NCI-H460 (cell line): ENCODE measurements around the gene SPATA31E1. TPM values are rescaled to one million over a fixed set of nuclear protein-coding genes. Genes with fewer than 3 reads are reported as not detected.
"Not testable (repeated sequence)": the region's sequence is repeated elsewhere in the genome, so short reads cannot be mapped to it uniquely, and the experiment has no call there.

ENCODE experiments used
- DNase-seq: peaks from one replicate; pipeline ENCODE4 v3.0.0-alpha.2; 2016; ENCODE audit warnings: low read depth; ENCODE audit errors: extremely low read depth
- total RNA-seq: library from RNA; depleted of rRNA; stranded (reverse); fragments of >200 nt; shearing (Covaris generic); gene quantifications from 2 replicates; pipeline ENCODE4 v1.2.3, GENCODE V29; 2014

SPATA31E1 gene
- total RNA-seq, 1 experiment from 2014 or later, result not detected

DNA sequence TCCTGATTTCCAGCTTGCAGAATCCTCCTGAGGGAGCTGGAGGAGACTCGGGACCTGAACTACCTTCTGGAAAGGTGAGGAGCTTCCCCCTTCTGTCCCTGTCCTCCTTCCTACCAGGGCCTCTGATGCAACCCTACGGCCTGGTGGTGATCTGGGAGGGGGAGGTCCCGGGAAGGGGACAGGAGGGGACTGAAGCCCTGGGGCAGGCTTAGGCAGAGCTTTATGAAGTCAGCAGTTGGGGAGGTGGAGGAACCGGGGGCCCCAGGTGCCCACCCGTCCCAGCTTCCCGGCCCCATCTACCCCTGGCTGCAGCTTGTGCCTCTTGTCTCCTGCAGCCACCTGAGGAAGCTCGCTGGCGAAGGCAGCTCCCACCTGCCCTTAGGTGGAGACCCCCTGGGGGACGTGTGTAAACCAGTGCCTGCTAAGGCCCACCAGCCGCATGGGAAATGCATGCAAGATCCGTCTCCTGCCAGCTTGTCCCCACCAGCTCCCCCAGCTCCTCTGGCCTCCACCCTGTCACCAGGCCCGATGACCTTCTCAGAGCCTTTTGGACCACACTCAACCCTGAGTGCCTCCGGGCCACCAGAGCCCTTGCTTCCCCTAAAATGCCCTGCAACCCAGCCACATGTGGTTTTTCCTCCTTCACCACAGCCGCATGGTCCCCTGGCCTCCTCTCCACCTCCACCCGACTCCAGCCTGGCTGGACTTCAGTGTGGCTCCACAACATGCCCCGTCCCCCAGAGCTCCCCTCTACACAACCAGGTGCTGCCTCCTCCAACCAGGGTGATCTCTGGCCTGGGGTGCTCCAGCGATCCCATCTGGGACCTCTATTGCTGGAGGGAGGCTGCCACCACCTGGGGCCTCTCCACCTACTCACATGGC is 2.1 kb downstream of the SPATA31E1 start:
- no peak for DNase-seq

DNA sequence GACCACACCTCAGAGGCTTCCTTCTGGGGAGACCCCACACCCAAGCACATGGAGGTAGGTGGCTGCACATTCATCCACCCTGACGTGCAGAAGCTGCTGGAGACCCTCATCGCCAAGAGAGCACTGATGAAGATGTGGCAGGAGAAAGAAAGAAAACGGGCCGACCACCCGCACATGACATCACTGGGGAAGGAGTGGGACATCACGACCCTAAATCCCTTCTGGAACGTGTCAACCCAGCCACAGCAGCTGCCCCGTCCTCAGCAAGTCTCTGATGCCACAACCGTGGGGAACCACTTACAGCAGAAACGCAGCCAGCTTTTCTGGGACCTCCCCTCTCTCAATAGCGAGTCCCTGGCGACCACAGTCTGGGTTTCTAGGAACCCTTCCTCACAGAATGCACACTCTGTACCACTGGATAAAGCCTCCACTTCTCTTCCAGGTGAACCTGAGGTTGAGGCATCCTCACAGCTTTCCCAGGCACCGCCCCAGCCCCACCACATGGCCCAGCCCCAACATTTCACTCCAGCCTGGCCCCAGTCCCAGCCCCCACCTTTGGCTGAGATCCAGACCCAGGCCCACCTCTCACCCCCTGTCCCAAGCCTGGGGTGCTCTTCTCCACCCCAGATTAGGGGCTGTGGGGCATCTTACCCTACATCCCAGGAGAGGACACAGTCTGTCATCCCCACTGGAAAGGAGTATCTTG is 3.0 kb downstream of the SPATA31E1 start:
- DNase-seq, result no peak

DNA sequence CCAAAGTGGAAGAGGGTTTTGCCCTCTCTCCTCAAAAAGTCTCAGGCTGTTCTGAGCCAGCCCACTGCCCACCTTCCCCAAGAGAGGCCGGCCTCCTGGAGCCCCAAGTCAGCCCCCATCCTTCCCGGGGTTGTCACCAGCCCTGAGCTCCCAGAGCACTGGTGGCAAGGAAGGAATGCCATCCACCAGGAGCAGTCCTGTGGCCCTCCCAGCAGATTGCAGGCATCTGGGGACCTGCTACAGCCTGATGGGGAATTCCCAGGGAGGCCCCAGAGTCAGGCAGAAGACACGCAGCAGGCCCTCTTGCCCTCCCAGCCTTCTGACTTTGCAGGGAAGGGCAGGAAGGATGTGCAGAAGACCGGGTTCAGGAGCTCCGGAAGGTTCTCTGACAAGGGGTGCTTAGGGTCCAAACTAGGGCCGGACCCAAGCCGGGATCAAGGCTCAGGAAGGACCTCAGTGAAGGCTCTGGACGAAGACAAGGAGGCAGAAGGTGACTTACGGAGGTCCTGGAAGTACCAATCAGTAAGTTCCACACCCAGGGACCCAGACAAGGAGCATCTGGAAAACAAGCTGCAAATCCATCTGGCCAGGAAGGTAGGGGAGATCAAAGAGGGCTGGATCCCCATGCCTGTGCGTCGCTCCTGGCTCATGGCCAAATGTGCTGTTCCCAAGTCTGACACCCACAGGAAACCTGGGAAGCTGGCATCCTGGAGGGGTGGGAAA is 3.7 kb downstream of the SPATA31E1 start:
- no peak for DNase-seq

DNA sequence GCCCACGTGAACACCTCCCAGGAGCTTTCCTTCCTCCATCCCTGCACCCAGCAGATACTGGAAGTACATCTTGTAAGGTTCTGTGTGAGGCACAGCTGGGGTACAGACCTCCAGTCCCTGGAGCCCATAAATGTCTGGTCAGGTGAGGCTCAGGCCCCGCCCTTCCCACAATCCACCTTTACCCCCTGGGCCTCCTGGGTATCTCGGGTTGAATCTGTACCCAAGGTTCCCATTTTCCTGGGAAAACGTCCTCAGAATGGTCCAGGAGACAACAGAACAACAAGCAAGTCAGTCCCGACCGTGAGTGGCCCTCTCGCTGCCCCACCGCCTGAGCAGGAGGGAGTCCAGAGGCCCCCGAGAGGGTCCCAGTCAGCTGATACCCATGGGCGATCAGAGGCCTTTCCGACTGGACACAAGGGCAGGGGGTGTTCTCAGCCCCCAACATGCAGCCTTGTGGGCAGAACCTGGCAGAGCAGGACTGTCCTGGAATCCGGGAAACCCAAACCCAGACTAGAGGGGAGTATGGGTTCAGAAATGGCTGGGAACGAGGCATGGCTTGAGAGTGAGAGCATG is 4.3 kb downstream of the SPATA31E1 start:
- no peak for DNase-seq

DNA sequence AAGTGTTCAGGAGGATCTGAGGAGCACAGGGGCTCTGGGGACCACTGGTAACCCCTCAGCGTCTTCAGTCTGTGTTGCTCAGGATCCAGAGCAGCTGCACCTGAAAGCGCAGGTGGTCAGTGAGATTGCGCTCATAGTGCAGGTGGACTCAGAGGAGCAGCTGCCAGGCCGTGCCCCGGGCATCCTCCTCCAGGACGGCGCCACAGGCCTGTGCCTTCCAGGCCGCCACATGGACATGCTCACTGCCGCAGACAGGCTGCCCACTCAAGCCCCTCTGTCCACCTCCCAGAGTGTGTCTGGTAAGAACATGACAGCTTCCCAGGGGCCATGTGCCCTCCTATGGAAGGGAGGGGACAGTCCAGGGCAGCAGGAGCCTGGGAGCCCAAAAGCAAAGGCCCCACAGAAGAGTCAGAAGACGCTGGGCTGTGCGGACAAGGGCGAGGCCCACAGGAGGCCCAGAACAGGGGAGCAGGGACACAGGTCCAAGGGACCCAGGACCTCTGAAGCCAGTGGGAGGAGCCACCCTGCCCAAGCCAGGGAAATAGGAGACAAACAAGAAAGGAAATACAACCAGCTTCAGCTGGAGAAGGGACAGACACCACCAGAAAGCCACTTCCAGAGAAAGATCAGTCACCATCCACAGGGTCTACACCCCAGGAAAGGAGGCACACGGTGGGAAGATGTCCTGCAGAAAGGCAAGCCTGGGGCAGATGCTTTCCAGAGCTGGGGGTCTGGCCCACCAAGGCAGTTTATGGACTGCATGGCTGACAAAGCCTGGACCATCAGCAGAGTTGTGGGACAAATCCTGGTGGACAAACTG is 5.2 kb downstream of the SPATA31E1 start:
- DNase-seq, result no peak

DNA sequence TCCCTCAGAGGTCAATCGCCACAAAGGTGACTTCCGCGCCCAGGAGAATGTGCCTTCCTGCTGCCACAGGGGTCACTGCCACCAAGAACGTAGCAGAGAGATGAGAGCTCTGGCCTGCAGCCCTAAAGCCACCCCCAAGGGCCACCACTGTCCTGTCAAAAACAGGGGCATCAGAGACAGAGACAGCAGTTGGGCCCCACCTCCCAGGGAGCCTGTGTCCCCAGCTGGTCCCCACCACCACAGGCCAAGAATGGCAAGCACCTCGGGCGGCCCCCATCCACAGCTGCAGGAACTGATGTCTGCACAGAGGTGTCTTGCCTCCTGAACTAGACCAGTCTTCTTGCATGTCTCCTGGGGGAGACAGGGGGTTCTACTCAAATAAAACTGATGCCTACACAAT is 5.8 kb downstream of the SPATA31E1 start:
- DNase-seq, result no peak

DNA sequence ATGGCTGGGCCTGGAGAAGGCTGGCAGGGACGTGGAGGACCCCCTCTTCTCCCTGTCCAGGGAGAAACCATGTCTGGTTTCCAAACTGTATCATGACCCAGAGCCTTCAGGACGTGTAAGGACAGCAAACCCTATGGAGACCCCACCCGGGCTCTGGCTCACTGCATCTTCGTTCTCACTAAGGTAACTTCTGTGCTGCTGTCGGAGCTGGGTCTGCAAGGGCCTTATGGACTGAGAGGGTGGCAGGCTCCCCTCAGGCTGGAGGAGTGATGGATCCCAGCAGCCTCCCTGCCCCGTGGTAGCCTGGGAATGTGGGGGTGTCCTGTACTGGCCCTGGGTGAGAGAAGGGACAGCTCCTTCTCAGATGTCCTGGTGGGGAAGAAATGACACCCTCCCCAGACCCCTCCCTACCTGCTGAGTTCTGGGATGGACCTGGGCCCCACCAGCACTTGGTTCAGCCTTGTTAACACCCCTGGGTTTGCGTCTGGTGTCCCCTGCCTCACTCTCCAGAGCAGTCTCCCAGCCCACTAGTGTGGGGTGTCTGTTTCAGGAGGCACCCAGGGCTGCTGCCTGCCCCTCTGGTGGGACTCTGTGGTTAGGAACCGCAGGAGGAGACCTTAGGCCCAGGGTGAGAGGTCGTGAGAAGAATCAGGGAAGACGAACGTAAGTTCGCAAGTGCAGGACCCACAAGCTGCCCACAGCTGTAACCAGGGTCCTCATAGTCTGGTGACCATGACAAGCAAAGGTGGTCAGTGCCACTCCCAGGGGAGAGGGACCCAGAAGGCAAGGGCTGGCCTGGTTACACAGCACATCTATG is 6.6 kb downstream of the SPATA31E1 start:
- DNase-seq, result no peak

DNA sequence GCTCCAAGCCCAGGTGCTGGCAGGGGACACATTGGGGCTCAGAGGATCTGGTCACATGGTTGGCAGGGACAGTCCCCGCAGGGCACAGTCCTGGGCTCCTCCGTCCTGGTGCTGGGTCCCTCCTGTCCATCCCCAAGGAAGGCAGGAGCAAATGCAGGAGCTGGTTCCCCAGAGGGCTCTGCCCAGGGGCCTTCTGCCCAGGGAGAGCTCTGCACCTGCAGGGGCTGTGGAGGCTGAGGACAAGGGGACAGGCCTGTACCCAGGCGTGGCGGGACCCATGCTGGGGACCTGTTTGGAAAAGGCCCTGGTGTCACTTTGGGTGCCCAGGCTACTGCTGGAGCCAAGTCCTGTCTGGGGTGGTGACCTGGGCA is 7.2 kb downstream of the SPATA31E1 start:
- DNase-seq, result no peak

DNA sequence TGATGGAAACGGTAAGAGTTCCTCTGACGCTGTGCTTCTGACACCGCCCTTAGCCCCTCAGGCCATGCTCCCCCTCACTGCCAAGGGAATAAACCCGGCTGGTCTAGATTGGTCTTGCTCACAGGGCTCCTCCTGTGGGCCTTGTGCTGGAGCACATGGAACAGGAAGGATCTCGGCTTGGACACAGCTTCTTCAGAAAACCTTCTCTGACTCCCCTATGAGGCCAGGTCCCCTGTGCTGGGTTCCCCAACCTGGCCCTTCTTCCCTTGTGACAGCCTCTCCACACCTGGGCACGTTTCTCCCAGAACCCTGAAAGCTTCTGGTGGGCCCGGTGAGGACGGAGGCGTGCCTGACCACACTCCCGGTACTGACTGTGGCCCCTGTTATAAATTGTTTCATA is 8.2 kb downstream of the SPATA31E1 start:
- no peak for DNase-seq

DNA sequence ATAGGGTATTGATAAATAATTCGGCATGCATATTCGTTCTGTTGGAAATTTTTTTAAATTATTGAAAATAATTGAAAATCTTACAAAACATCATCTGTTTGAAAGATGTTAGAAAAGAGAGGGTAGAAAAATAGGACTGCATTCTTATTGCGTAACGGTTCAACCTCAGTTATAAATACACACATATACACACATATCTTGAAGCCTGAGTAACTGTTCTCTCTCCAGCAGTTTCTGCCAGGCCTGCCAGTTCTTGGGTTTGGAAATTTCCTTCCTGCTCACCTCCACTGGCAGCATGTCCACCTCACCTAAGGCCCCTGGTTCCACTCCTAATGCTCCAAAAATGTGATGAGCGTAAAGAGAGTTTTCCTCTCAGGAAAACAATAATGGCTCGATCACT is 9.1 kb downstream of the SPATA31E1 start:
- no peak for DNase-seq

DNA sequence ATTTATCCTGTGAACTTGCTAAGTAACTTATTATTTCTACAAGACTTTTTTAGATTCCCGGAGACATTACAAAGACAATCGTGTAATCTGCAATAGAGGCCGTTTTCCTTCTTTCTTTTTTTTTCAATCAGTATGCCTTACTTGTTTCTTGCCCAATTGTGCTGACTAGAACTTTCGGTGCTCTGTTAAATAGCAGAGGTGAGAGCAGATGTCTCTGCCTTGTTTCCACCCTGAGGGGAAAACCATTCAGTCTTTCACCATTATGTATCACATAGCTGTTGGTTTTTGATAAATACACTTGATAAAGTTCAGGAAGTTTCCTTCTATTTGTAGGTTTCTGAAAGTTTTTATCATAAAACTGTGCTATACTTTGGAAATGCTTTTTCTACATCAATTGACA is 10.3 kb downstream of the SPATA31E1 start:
- DNase-seq, result no peak

DNA sequence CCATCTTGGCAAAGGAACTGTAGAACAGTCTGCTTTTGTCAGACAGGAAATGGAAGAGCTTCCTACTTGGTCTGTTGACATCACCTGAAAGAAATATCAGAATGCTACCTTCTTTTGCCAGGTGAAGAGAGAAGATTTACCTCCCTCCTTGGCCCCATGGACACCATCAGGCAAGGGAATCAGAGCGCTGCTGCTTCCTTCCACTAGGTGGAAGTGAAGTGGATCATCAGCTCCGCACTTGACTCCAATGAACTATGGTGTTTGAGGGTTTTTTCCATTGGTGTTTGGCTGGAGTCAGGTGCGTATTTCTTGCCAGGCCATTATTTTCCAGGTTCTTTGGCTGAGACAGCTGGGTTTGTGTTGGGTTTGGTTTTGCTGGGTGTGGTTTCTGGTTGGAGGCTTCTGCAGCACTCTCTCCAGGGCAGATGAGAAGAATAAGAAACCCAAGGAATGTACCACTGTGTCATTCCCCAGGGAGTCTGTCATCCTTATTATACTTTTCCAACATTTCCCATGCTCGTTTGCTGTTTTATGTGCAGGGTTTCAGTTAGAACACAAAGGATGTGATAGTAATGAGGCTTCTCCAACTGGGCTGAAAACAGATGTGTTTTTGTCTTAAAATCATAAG is 12.4 kb downstream of the SPATA31E1 start:
- DNase-seq, result no peak

DNA sequence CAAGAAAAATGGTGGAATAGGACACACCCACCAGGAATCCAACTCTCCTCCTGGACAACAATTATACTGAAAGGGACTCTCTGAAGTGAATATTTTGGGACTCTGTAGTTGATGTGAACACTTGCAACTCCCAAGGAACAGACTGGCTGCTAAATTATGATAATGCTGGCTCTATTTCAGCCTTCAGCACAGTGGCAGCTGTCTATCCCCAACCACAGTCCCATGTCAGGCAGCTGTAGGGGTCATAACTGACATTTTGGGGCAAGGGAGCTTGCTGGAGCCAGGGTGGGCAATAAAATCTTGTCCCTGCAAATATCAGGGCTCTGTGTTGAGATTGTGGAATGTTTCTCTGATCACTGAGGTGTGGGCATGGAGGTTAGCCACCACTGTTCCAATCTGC is 14.2 kb downstream of the SPATA31E1 start:
- no peak for DNase-seq

DNA sequence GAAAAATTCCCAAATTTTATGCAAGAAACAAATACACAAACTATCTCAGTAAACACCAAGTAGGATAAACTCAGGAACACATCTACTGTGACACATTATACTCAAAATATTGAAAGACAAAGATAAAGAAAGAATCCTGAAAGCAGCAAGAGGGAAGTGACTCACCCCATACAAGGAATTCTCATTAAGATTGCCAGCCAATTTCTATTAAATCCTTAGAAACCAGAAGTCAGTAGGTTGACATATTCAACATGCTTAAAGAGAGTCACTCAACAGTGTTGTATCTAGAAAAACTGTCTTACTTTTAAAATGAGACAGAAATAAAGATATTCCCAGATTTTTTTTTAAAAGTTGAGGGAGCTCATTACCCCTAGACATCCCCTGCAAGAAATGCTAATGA is 15.5 kb downstream of the SPATA31E1 start:
- no peak for DNase-seq

DNA sequence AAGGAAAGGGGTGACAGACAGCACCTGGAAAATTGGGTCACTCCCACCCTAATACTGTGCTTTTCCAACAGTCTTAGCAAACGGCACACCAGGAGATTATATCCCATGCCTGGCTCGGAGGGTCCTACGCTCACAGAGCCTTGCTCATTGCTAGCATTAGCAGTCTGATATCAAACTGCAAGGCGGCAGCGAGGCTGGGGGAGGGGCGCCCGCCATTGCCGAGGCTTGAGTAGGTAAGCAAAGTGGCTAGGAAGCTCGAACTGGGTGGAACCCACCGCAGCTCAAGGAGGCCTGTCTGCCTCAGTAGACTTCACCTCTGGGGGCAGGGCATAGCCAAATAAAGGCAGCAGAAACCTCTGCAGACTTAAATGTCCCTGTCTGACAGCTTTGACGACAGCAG is 19.7 kb downstream of the SPATA31E1 start:
- DNase-seq, result not testable (repeated sequence)

DNA sequence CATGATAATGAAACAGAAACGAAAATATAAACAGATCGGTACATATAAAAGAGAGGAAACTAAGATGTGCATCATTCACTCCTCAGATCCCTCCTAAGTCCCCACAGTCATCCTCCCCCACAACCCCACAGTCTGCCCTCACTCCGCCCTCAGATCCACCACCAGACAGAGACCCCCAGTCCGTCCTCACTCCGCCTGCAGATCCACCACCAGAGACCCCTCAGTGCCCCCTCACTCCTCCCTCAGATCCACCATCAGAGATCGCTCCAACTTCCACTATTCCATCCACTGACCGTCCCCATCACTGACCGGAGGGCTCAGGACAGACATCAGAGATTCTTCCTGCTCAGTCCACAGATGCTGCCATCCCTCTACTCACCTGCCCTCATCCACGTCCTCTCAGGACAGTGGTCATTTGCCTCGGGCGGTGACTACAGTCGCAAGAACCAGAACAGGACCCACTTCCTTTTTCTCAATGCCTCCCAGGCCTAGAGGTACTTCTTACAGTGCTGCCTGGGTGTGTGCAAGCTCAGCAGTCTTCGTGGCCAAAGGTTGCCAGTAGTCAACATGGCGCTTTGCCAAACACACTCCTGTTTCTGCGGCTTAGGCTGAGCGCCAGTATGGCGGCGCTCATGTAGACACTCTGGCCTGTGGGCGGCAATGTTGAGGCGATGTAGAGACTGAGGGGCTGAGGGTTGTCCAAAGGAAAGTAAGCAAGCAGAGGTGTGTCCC is 26.8 kb downstream of the SPATA31E1 start:
- peak; percentile 81 for DNase-seq

DNA sequence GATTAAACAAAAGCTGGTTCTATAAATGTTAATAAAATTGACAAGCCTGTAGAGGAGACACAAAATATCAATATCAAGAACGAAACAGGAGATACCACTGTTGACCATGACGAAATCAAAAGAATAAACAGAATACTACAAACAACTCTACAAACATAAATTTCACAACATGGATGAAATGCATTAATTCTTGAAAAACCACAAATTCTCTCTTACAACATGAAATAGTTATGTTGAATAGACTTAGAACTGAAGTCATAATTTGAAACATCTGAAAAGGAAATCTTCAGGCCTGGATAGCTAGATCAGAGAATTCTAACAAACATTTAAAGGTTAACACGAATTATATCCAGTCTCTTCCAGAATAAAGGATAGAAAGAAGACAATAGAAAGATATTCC is 28.1 kb downstream of the SPATA31E1 start:
- DNase-seq, result no peak

DNA sequence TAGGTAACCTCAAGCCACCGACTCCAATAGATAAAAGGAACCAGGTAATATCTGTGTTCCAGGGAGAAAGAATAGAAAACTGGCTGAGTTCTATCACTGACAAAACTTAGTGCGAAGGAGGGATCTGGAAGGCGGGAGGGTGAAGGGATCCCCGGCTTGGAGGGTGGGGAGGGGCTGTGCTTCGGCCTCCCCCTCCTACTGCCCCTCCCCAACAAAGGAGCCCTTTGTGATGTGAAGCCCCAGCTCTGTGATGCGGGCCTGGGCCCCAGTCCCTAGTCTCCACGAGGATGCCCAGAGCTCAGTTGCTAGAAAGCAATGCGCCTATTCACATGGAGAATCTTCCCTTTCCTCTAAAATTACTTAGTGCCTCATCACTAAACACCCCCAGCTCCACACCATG is 35.0 kb downstream of the SPATA31E1 start, which contains the start of gene SPATA31C1:
Gene SPATA31C1 (plus strand): TSS at position 301 of the 400 bp plus-strand sequence.
- not testable (repeated sequence) for DNase-seq
